DOHH2 (cell line): Measurements from ENCODE around the gene SP140.

Experiments
- EZH2phosphoT487 ChIP-seq: fragments of 200-600 bp; sonication (generic); IDR thresholded peaks from 2 replicates; pipeline ENCODE4 v1.6.1; 2017; ENCODE audit warnings: borderline replicate concordance, mild to moderate bottlenecking, antibody characterized with exemption, low read length, moderate library complexity, mixed read lengths
- TF ChIP-seq, protein P1 (sequence below): fragments of 200-600 bp; sonication (generic); IDR thresholded peaks from one replicate; pipeline ENCODE4 v1.5.1; 2014; ENCODE audit warnings: antibody characterized with exemption, mild to moderate bottlenecking, low read depth, low read length; ENCODE audit not compliant: poor library complexity, severe bottlenecking

GRCh38 chr2:230221493-230221892 is 4.0 kb upstream of the SP140 start:
- TF ChIP-seq, protein P1, sequence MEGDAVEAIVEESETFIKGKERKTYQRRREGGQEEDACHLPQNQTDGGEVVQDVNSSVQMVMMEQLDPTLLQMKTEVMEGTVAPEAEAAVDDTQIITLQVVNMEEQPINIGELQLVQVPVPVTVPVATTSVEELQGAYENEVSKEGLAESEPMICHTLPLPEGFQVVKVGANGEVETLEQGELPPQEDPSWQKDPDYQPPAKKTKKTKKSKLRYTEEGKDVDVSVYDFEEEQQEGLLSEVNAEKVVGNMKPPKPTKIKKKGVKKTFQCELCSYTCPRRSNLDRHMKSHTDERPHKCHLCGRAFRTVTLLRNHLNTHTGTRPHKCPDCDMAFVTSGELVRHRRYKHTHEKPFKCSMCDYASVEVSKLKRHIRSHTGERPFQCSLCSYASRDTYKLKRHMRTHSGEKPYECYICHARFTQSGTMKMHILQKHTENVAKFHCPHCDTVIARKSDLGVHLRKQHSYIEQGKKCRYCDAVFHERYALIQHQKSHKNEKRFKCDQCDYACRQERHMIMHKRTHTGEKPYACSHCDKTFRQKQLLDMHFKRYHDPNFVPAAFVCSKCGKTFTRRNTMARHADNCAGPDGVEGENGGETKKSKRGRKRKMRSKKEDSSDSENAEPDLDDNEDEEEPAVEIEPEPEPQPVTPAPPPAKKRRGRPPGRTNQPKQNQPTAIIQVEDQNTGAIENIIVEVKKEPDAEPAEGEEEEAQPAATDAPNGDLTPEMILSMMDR, result no peak
- no peak for TF ChIP-seq EZH2phosphoT487
